ENCODE measurements around the gene CAMK2D.

CAMK2D gene

GRCh38 chr4:113471146-113471860, 290.2 kb downstream of the CAMK2D start:
- peak; percentile 20 for DNase-seq (ENCODE audit: low spot score)

GRCh38 chr4:113469926-113470325, 291.6 kb downstream of the CAMK2D start:
- no peak for DNase-seq (ENCODE audit: low spot score)

- DNase-seq (ENCODE audit: low spot score), result no peak
Measured at GRCh38 chr4:113469023-113469390, 292.5 kb downstream of the CAMK2D start.

- peak; percentile 81 for DNase-seq (ENCODE audit: low spot score)
Measured at GRCh38 chr4:113468165-113469022, 293.1 kb downstream of the CAMK2D start.

- DNase-seq (ENCODE audit: low spot score), result peak; percentile 50
Measured at GRCh38 chr4:113467581-113467980, 294.0 kb downstream of the CAMK2D start.

GRCh38 chr4:113462286-113462685, 299.3 kb downstream of the CAMK2D start:
- no peak for DNase-seq (ENCODE audit: low spot score)

GRCh38 chr4:113461281-113461680, 300.3 kb downstream of the CAMK2D start:
- DNase-seq (ENCODE audit: low spot score), result no peak

GRCh38 chr4:113457886-113458285, 303.7 kb downstream of the CAMK2D start:
- no peak for DNase-seq (ENCODE audit: low spot score)

GRCh38 chr4:113457121-113457520, 304.4 kb downstream of the CAMK2D start:
- DNase-seq (ENCODE audit: low spot score), result no peak

GRCh38 chr4:113455061-113455460, 306.5 kb downstream of the CAMK2D start:
- DNase-seq (ENCODE audit: low spot score), result no peak

- no peak for DNase-seq (ENCODE audit: low spot score)
Measured at GRCh38 chr4:113452868-113453620, 308.5 kb downstream of the CAMK2D start.

- DNase-seq (ENCODE audit: low spot score), result no peak
Measured at GRCh38 chr4:113452152-113452551, 309.4 kb downstream of the CAMK2D start.

GRCh38 chr4:113450295-113451080, 311.1 kb downstream of the CAMK2D start:
- no peak for DNase-seq (ENCODE audit: low spot score)

- peak; percentile 10 for DNase-seq (ENCODE audit: low spot score)
Measured at GRCh38 chr4:113449410-113449974, 312.0 kb downstream of the CAMK2D start.

- DNase-seq (ENCODE audit: low spot score), result no peak
Measured at GRCh38 chr4:113447769-113448168, 313.8 kb downstream of the CAMK2D start.

GRCh38 chr4:113447061-113447460, 314.5 kb downstream of the CAMK2D start:
- no peak for DNase-seq (ENCODE audit: low spot score)

GRCh38 chr4:113446019-113446418, 315.5 kb downstream of the CAMK2D start:
- peak; percentile 20 for DNase-seq (ENCODE audit: low spot score)

GRCh38 chr4:113445286-113445685, 316.3 kb downstream of the CAMK2D start:
- peak; percentile 67 for DNase-seq (ENCODE audit: low spot score)

GRCh38 chr4:113444386-113444785, 317.2 kb downstream of the CAMK2D start:
- peak; percentile 15 for DNase-seq (ENCODE audit: low spot score)

- DNase-seq (ENCODE audit: low spot score), result no peak
Measured at GRCh38 chr4:113442826-113443225, 318.7 kb downstream of the CAMK2D start.

GRCh38 chr4:113440371-113440770, 321.2 kb downstream of the CAMK2D start:
- no peak for DNase-seq (ENCODE audit: low spot score)

Data from GM03348 (cell line).